ENCODE results near the gene SCTR.

Gene SCTR

DNA sequence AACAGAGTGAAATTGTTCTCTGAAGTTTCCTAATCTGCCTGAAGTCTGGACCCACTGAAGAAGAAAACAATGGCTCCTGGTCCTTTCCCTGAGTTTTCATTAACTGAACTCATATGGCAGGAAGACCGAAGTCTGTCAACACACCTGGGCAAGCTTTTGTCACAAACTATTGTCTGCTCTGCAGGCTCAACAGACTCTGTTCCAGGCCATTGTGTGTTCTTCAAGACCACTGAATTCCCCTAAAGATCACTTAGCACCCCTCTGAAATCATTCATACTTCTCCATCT is 99.2 kb downstream of the SCTR start:
- Histone ChIP-seq H3K36me3 (no peaks in the 10 kb centered on the region), H3K4me1 (peaks cover 0 to 3% (median 0%) of the 10 kb centered on the region in 4 donors), H3K27ac (no peak overlapping the region), H3K9me3 (peaks cover 0 to 6% (median 0%) of the 10 kb centered on the region in 3 donors), H3K27me3 (no peaks in the 10 kb centered on the region), H3K4me3 (no peak overlapping the region)
- intact Hi-C loops (cut with DNase I; ENCODE audit: low total_unique reads) = no loop called here
- no peak for TF ChIP-seq CTCF (IDR thresholded peaks at IDR 0.05)
- DNase-seq = no peak

DNA sequence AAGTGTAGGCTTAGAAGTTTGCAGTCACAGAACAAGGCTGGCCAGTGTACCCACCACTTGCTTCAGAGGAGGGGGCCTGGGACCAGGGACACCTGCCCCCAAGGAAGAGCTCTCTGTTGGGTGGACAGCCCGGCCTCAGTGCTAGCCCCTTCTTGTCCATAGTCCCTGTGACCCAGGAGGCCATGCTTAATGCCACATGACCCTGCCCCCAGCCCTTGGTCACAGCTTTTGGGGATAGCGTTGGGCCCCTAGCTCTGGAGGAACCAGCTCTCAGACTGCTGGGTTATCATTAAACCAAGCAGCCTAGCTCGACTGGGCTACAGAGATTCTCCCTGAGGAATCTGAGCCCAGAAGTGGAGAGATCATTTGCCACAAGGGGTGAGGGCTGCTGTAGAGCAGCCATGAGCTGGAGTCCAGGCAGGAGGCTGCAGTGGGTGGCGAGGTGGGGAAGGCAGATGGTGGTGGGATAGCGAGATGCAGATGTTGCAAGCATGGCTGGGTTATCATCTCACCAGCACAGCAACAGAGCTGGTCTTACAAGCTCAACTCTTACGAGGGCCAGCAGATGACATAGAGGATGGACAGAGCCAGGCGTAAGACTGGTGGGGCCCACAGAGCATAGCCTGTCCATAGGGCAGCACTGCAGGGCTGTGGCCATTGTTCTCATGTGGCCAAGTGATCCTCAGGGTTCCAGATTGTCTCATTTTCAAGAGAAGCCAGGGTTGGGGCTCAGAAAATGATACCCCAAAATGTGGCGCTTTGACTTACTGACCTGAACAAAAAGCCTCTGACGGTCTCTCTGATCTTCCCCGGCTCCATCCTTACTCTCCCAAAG is 99.8 kb downstream of the SCTR start:
- H3K27ac ChIP-seq = no peak overlapping the region
- H3K9me3 ChIP-seq = peaks cover 0 to 6% (median 0%) of the 10 kb centered on the region in 3 donors
- H3K27me3 ChIP-seq = no peaks in the 10 kb centered on the region
- intact Hi-C loops (cut with DNase I; ENCODE audit: low total_unique reads) = no loop called here
- no peak overlapping the region for H3K4me3 ChIP-seq
- DNase-seq = peak in 1 of 2 donors; percentile 32
- no peaks in the 10 kb centered on the region for H3K36me3 ChIP-seq
- TF ChIP-seq CTCF (IDR thresholded peaks at IDR 0.05) = no peak
- H3K4me1 ChIP-seq = peaks cover 0 to 3% (median 0%) of the 10 kb centered on the region in 4 donors

GRCh38 chr2:119423811-119424210 is 100.5 kb downstream of the SCTR start:
- H3K4me3 ChIP-seq = no peak overlapping the region
- no peaks in the 10 kb centered on the region for H3K27me3 ChIP-seq
- no peaks in the 10 kb centered on the region for H3K36me3 ChIP-seq
- no peak for TF ChIP-seq CTCF (IDR thresholded peaks at IDR 0.05)
- intact Hi-C loops (cut with DNase I; ENCODE audit: low total_unique reads) = no loop called here
- H3K4me1 ChIP-seq = peaks cover 0 to 3% (median 0%) of the 10 kb centered on the region in 4 donors
- peaks cover 0 to 6% (median 0%) of the 10 kb centered on the region in 3 donors for H3K9me3 ChIP-seq
- DNase-seq = no peak
- H3K27ac ChIP-seq = no peak overlapping the region

DNA sequence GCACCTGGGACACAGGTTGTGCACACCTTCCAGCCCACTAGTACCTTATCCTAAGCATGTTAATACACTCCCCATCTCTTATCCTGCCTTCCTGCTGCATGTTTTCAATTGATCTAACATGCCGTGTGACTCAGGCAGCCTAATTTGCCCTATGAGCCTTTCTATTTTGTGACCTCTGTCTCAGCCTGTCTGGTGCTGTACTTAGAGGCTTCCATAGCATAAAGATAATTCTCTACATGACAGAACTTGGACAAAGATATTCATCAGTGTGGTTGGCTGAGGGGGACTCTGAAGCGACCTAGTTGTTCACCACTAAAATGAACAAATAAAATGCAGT is 101.2 kb downstream of the SCTR start:
- H3K4me3 ChIP-seq = no peak overlapping the region
- no peak for TF ChIP-seq CTCF (IDR thresholded peaks at IDR 0.05)
- no peaks in the 10 kb centered on the region for H3K36me3 ChIP-seq
- peaks cover 0 to 6% (median 0%) of the 10 kb centered on the region in 3 donors for H3K9me3 ChIP-seq
- H3K27me3 ChIP-seq = no peaks in the 10 kb centered on the region
- no peak overlapping the region for H3K27ac ChIP-seq
- intact Hi-C loops (cut with DNase I; ENCODE audit: low total_unique reads) = no loop called here
- DNase-seq = no peak
- H3K4me1 ChIP-seq = peaks cover 0 to 3% (median 0%) of the 10 kb centered on the region in 4 donors

DNA sequence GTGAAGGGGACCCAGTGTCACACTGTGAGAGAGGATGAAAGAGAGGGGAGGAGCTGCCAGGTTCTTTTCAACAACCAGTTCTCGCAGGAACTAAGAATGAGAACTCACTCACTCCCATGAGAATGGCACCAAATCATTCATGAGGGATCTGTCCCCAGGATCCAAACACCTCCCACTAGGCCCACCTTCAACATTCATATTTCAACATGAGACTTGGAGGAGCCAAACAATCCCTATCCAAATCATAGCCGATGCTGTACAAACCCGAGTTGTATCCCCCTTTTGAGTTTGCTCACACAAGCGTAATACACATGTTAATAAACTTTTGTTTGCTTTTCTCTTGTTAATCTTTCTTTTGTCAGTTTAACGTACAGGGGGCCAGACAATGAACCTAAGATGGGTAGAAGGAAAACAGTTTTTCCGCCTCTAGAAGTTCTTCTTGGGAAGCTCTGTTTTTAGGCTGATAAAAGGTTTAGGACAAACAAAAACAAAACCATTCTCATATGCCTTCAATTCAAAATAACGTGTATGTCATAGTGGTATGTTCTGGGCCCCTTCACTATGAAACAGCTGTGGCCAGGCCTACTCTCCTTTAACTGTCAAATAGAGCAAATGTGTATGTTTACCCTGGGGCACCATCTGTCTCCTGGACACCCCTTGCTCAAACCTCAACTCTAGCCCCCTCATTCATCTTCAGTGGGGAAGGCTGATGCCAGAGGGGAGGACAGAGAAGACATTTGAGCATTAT is 101.7 kb downstream of the SCTR start:
- H3K27me3 ChIP-seq = no peaks in the 10 kb centered on the region
- no peak overlapping the region for H3K27ac ChIP-seq
- H3K9me3 ChIP-seq = peaks cover 0 to 6% (median 0%) of the 10 kb centered on the region in 3 donors
- peaks cover 0 to 3% (median 0%) of the 10 kb centered on the region in 4 donors for H3K4me1 ChIP-seq
- DNase-seq = peak in 1 of 2 donors; percentile 40
- intact Hi-C loops (cut with DNase I; ENCODE audit: low total_unique reads) = no loop called here
- H3K4me3 ChIP-seq = no peak overlapping the region
- TF ChIP-seq CTCF (IDR thresholded peaks at IDR 0.05) = no peak
- no peaks in the 10 kb centered on the region for H3K36me3 ChIP-seq

All from tibial artery (tissue), 4 donors.